ENCODE measurements around the gene OVOL2.

The OVOL2 gene

DNA sequence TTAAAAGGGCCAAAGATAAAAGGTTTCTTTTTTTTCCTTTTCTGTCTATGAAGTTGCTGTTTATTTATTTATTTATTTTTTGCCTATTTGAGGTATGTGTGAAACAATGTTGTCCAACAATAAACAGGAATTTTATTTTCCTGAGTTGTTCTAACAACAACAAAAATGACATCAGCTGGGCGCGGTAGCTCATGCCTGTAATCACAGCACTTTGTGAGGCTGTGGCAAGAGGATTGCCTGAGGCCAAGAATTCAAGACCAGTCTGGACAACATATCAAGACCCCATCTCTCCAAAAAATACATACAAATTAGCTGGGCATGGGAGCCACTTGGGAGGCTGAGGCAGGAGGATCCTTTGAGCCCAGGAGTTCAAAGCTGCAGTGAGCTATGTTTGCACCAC is 44.8 kb downstream of the OVOL2 start:
- no peak for DNase-seq (ENCODE audit: low read depth, low spot score)

DNA sequence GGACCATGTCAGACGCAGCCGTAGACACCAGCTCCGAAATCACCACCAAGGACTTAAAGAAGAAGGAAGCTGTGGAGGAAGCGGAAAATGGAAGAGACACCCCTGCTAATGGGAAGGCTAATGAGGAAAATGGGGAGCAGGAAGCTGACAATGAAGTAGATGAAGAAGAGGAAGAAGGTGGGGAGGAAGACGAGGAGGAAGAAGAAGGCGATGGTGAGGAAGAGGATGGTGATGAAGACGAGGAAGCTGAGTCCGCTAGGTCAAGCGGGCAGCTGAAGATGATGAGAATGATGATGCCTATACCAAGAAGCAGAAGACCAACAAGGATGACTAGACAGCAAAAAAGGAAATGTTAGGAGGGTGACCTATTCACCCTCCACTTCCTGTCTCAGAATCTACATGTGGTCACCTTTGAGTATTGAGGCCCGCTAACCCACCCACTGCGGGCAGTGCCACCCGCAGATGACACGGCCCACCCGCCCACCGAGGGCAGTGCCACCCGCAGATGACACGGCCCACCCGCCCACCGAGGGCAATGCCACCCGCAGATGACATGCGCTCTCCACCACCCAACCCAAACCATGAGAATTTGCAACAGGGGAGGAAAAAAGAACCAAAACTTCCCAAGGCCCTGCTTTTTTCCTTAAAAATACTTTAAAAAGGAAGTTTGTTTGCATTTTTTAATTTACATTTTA is 45.6 kb downstream of the OVOL2 start:
- DNase-seq (ENCODE audit: low read depth, low spot score) = no peak

DNA sequence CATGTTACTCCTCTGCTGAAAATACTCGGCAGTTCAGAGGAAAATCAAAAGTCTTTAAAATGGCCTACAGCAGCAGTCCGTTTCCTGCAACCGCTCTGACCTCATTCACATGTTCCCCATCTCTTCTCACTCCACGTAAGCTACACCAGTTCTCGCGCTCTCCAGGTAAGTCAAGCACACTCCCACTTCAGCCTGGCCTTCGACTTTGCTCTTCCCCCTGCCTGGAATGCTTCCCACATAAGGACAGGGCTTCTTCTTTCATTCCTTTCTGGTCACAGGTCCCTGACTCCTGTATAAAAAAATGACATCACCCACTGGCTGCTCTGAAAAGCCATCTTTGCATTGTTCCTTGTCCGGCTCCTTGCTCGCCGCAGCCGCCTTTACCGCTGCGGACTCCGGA is 46.2 kb downstream of the OVOL2 start:
- no peak for DNase-seq (ENCODE audit: low read depth, low spot score)

DNA sequence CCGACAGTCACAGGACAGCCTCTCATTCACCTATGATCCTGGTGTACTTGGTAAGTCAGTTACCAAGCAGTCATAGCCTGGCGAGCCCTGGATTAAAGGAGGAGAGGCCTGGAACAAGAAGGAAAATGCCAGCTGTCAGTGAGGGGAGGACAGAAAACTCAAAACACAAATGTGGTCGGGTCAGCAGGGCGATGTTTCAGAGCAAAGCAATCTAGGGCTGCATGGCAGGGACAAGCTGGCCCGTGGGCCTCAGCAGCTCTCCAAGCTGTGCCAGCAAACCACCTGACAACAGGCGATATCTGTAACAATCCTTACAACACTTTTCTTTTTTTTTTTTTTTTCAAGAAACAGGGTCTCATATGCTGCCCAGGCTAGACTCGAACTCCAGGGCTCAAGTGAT is 48.6 kb downstream of the OVOL2 start:
- no peak for DNase-seq (ENCODE audit: low read depth, low spot score)

DNA sequence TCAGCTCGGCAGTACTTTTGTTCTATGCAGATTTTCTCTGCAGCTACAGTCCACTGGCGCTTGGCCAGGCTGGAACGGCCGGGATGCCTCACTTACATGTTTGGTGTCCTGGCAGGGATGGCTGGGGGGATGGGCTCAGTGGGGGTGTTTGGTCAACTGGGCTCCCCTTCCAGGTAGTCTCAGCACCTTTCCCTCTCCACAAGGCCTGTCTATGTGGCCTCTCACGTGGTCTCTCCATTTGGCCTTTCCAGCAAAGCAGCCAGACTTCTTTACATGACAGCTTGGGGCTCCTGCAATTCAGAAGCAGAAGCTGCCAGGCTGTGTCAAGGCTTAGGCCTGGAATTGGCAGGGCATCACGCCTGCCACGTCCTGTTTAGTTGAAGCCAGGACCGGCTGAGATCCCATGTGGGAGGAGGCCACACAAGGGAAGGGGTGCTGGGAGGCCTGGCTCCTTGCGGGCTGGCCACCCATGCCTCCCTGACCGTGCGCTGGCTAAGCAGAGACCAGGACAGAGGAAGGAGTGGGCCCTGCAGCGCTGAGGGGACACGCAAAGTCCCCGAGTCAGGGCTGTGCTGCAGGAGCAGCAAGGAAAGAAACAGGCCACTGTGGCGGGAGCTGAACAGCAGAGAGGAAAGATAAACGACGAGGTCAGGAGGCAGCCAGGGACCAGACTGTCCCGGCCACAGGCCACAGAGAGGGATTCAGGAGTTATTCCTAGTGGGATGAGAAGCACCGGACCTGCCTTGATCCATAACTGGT is 50.0 kb downstream of the OVOL2 start:
- DNase-seq (ENCODE audit: low read depth, low spot score) = peak; percentile 32

DNA sequence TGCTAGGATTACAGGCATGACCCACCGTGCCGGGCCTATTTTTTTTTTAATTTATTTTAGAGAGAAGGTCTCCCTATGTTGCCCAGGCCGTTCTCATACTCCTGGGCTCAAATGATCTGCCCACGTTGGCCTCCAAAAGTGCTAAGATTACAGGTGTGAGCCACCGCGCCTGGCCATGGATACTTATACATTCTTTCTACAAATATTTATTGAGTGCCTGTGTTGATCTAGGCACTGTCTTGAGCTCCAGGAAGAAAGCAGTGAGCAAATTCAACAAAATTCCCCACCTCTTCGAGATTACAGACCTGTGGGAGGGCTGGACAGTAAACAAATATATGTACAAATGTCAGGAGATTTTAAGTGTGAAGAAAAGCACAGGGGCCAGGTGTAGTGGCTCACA is 51.0 kb downstream of the OVOL2 start:
- no peak for DNase-seq (ENCODE audit: low read depth, low spot score)

DNA sequence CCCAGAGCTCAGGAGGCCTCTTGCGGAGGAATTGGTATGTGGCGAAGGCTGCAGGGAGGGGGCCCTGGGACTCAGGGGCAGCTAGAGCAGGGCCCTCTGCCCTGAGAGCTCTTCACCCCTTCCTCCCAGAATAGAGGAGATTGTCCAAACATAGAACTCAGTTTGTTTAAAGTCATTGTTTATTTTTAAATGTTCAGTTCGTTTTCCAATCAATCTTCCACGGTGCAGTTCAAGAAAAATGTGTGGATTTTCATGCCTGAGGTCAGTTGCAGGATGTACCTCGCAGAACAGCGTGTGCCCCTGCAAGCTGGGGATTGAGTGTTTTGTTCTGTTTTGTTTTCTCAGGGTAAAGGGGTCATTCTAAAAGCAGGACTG is 51.7 kb downstream of the OVOL2 start:
- DNase-seq (ENCODE audit: low read depth, low spot score) = no peak

DNA sequence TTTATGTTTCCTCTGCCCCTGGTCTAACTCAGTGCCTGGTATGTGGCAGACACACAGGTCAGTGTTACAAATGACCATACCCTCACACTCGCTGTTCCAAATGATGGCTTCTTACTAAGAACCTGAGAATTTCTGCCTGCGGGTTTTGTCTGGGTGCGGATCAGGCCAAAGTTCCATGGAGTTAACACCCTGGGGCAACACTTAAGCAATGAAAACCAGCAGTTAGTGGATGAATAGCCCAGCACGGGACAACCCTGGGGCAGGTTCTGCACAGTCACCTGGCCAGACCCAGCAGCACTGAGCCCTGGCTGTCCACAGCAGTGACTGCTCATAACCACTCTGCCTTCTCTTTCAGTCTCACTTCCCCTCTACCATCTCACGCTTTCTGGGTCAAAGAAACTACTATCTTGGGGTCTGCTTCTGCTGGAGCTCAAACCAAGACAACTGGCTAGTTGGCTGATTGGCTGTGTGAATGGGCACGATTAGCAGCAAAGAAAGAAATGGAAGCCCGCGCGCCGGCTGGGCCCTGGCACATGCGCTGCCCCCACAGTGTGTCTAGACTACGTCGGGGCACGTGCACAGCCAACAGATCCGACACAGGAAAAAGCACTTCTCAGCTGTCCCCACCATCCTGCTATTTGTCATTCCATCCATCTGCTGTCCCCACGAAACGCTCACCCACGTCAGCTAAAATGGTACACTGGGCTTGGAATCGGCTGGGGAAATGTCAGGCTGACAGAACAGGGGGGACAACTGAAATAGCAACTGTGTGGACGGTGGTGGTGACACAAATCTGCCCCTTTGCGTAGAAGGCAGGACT is 52.3 kb downstream of the OVOL2 start:
- no peak for DNase-seq (ENCODE audit: low read depth, low spot score)

DNA sequence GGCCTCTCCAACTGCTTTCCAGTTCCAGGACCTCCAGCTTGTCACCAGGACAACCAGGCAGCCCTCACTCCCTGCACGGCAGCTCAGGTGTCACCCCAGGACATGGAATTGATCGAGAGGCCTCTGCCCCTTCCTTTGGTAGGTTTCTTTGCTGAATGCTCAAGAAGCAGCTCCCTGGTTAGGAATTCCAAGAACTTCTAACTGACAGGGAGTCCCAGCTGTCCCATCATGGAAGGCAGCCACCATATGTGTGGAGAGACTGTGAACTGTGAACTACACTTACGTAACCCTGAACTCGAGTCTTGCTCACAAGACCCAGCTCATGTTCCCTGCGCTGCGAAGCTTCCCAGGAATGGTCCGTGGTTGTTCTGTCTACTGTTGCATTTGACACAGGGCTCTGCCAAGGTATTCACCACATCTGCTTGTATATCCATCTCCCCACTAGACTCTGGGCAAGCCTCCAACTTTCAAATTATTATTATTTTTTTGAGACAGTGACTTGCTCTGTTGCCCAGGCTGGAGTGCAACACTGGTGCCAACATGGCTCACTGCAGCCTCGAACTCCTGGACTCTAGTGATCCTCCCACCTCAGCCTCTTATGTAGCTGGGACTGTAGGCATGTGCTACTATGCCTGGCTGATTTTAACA is 53.2 kb downstream of the OVOL2 start:
- DNase-seq (ENCODE audit: low read depth, low spot score) = peak; percentile 10

DNA sequence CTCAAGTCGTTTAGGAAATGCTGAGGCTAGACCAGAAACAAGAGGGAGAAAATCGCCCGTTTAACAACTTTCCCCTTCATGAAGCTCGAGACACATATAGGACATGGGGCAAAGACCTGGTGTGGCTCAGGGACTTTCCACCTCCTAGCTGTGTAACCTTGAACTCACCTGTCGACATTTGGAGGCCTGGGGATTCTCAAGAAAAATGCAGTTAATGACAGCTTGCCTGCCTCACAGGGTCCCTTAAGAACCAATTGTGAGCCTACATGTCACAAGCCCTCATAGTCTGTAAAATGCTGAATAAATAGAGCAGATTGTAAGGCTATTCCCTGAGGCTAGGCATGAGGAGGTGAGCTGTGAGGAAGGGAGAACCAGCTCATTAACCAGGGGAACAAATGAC is 53.8 kb downstream of the OVOL2 start:
- no peak for DNase-seq (ENCODE audit: low read depth, low spot score)

DNA sequence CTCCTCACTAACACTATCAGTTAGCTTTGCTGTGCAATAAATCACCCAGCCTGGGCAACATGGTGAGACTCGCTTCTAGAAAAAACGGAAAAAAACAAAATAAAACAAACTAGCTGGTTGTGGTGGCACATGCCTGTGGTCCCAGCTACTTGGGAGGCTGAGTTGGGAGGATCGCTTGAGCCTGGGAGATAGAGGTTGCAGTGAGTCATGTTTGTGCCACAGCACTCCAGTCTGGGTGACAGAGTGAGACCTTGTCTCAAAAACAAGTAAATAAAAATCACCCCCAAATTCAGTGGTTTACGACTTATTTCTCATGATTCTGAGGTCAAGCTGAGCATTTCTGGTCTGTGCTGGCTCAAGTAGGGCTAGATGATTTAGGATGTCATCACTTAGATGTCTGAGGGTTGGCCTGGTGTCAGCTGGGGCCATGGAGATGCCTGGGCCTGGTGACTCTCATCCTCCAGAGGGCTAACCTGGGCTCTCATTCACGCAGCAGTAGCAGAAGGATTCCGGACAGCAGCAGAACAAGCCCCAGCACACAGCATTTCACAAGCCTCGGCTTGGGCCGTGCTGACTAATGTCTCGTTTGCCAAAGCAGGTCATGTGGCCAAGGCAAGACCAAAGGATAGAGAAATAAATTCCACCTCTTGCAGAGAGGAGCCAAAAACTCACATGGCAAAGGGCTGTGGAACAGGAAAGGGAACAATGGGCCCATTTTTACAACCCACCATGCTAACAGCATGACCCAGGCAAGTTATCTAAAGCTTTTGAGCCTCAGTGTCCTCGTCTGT is 56.4 kb downstream of the OVOL2 start:
- DNase-seq (ENCODE audit: low read depth, low spot score) = peak; percentile 88

DNA sequence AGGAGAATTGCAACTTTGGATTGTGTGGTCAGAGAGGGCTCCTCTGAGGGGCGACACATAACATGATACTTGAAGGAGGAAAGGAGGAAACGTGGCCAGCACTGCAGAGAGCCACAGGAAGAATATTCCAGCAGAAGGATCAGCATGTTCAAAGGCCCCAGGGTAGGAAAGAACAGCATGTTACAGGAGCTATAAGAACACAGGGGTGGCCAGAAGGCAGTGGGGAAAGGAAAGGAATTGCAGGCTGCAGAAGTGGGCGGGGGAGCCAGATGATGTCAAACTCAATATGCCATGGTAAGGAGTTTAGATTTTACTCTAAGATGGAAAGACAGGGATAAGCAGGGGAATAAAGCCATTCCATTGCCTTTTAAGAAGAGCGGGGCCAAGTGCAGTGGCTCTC is 58.1 kb downstream of the OVOL2 start:
- no peak for DNase-seq (ENCODE audit: low read depth, low spot score)

DNA sequence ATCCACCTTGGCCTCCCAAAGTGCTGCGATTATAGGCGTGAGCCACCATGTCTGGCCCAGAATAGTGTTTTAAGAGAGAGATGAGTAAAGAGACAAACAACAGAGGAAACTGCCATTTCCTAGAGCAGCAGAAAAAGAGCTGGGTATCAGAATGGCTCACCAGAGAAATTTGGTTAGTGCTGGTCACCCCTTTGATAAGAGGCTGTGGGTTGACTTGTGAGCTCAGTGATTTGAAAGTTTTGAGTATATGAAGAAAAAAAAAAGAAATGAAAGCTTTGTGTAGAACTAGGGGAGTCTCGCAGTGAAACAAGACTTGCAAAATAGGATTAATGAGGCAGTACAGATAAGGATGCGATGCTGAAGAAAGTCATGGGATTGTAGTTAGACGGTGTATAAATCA is 59.3 kb downstream of the OVOL2 start:
- no peak for DNase-seq (ENCODE audit: low read depth, low spot score)

DNA sequence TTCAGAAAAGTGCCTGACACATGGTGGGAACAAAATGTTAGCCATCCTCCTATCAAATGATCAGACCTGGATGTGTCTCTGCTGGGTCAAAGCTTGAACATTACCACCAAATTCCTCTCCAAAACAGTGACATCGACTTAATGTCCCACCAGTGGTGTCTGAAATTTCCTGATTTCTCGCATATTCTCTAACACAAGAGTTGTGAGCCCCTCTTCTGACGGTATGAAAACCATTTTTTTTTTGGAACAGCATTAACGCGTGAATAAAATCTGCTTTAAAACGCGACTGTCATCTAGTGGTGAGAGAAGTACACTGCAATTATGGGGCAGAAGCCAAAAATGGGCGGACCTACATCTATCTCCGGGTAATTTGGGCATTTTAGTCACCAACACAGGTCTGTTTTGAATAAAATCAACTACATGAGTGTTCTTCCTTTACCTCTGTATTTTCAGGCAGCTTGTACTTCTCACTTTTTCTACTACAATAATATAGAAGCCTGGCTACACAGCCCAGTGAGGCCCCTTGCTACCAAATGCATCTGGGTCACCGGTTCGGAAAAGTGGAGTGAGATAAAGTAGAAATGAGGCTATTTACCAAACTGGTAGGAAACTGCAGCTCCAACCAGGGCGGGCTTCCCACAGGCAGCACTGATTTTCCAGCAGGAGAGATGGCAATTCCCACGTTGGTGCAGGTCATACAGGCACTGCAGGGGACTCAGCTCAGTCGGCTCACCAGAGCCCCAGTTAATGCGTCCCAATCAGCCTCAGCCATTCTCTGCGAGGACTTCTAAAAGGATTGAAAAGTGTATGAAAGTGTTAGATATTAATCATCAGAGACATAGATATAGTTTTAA is 61.5 kb downstream of the OVOL2 start:
- DNase-seq (ENCODE audit: low read depth, low spot score) = peak; percentile 80

DNA sequence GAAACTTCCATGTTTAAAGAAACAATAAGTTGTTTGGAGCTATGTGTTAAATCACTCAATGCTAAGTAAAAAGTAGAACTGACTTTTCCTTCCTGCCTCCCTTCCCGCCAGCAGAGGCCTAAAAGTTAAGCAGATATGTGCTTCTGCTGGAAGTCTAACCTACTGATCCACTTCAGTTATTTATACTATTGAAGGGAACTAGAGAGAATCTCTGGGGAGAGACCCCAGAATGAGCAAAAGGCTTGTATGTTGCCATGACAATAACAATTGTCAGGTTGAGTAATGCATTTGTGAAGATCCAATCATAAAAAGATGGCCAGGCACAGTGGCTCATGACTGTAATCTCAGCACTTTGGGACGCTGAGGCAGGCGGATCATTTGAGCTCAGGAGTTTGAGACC is 64.2 kb downstream of the OVOL2 start:
- DNase-seq (ENCODE audit: low read depth, low spot score) = no peak

DNA sequence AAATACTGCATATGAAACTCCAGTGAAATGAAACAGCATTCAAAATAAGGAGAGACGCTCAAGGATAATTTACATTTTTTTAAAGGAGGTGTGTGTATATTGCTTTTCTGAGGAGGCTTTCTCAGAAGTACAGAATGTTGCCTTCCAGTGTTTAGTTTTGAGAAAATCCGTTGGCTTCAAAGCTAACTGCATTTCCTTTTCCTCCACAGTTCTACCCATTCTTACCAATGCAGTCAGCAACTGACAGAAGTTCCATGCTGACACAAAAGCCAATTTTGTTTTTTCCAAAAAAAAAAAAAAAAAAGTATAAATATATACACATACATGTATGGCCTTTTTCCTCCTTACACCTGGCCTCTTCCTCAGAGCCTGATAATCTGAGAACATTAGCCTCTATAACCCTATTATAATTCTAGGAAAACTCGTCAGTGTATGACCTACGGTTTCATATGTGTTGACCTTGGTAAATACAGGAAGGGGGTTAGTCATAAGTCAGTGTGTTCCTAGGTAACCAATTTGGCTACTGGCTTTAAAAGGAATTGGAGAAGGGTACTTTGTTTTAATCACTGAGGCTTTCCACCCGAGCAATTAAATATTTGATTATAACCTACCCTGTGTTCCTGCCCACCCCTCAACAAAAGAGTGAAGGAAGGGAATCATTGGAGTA is 64.7 kb downstream of the OVOL2 start:
- no peak for DNase-seq (ENCODE audit: low read depth, low spot score)

DNA sequence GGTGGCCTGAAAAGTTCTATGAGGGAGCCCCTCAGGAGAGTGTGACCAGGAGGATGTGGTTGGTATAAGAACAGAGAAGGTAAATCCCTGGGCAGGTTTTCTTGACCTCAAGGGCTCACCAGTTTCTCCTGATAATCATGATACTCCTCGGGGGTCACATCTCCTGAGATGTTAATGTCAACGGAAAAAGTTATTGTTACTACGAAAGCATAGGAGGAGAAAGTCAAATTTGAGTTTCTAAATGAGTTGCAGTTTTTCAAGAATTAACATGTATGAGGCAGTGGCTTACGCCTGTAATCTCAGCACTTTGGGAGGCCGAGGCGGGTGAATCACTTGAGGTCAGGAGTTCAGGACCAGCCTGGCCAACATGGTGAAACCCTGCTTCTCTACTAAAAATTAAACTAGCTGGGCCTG is 65.5 kb downstream of the OVOL2 start:
- no peak for DNase-seq (ENCODE audit: low read depth, low spot score)

DNA sequence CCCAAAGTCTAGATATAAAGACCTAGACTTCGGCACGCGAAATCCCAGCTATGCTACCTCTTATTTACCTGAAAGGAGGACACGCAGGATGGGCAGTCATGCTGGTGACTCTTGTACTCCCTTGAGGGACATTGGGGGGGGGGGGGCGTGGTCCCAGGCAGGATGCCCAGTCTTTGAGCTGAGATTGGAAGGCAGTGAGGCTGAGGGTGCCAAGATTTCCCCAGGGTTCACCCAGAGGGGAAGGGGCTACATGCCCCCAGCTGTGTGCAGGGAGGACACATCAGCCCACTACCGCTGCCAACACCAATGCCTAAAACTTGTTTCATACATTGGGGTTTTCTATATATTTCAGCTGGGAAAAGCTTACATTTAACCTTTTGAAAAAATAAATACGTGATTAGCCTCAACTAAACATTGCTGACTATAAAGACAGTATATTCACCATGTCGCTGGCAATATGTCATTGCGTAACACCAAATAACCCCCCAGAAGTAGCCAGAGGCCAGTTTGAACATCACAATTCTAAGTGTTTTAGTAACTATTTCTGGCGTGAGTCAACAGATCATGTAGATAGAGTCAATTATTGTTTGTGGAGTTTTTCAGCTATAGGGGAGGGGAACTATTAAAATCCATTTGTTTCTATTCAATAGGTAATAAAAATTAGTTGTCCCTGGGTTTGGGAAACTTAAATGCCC is 67.3 kb downstream of the OVOL2 start:
- no peak for DNase-seq (ENCODE audit: low read depth, low spot score)

DNA sequence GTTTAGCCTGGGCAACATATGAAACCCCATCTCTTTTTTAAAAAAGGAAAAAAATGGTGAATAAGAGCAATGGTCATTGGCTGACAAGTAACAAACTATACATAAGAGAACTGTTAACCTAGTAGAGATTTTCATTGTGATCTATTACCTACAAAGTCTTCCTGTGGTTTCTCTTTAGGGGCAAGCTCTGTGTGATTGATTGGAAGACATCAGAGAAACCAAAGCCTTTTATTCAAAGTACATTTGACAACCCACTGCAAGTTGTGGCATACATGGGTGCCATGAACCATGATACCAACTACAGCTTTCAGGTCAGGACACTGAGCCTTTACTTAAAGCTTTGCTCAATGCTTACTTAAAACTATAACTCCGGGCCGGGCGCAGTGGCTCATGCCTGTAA is 69.7 kb downstream of the OVOL2 start:
- DNase-seq (ENCODE audit: low read depth, low spot score) = no peak
